Measurements from ENCODE around the gene ZFP30.
A peak's percentile ranks its signal among the peaks of the same experiment; 100 is the strongest.

The ZFP30 gene

GRCh38 chr19:37655301-37655688, at the start of gene ZFP30:
Gene ZFP30 (minus strand): TSS chr19:37655465. CDS start chr19:37647822, 7,643 bp downstream.
- peak; percentile 85 for DNase-seq (ENCODE audit: low read depth, low spot score)
- in situ Hi-C loops (cut with HindIII; ENCODE audit: low sequenced_read_pairs), result no loop called here
- H3K4me3 ChIP-seq (ENCODE audit: low read depth, low read length), result peak within 1 kb of the TSS; percentile 81
- TF ChIP-seq, protein P1, sequence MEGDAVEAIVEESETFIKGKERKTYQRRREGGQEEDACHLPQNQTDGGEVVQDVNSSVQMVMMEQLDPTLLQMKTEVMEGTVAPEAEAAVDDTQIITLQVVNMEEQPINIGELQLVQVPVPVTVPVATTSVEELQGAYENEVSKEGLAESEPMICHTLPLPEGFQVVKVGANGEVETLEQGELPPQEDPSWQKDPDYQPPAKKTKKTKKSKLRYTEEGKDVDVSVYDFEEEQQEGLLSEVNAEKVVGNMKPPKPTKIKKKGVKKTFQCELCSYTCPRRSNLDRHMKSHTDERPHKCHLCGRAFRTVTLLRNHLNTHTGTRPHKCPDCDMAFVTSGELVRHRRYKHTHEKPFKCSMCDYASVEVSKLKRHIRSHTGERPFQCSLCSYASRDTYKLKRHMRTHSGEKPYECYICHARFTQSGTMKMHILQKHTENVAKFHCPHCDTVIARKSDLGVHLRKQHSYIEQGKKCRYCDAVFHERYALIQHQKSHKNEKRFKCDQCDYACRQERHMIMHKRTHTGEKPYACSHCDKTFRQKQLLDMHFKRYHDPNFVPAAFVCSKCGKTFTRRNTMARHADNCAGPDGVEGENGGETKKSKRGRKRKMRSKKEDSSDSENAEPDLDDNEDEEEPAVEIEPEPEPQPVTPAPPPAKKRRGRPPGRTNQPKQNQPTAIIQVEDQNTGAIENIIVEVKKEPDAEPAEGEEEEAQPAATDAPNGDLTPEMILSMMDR (IDR thresholded peaks at IDR 0.05; ENCODE audit: low read depth, low read length), result no peak

GRCh38 chr19:37699057-37699456, 43.8 kb upstream of the ZFP30 start:
- in situ Hi-C loops (cut with HindIII; ENCODE audit: low sequenced_read_pairs), result no loop called here
- TF ChIP-seq, protein P1 (IDR thresholded peaks at IDR 0.05; ENCODE audit: low read depth, low read length), result no peak

DNA sequence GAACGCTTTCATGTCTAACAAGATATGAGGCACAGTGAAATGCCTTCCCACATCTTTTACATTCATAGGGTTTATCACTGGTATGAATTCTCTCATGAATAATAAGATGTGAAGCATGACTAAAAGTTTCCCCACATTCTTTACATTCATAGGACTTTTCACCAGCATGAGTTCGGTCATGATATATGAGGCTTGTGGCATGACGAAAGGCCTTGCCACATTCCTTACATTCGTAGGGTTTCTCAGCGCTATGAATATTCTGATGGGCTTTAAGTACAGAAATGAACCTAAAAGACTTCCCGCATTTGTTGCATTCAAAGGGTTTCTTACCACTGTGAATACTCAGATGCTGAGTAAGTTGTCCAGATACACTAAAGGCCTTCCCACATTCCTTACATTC, 43.0 kb upstream of the ZFP30 start:
- in situ Hi-C loops (cut with HindIII; ENCODE audit: low sequenced_read_pairs), result no loop called here
- no peak overlapping the region for H3K4me3 ChIP-seq (ENCODE audit: low read depth, low read length)
- TF ChIP-seq, protein P1 (IDR thresholded peaks at IDR 0.05; ENCODE audit: low read depth, low read length), result no peak
- no peak for DNase-seq (ENCODE audit: low read depth, low spot score)

More at GRCh38 chr19:37699057-37699456, 43.8 kb upstream of the ZFP30 start:
- no peak overlapping the region for H3K4me3 ChIP-seq (ENCODE audit: low read depth, low read length)
- no peak for DNase-seq (ENCODE audit: low read depth, low spot score)

- TF ChIP-seq, protein P1 (IDR thresholded peaks at IDR 0.05; ENCODE audit: low read depth, low read length), result no peak
- no peak for DNase-seq (ENCODE audit: low read depth, low spot score)
- H3K4me3 ChIP-seq (ENCODE audit: low read depth, low read length), result no peak overlapping the region
- in situ Hi-C loops (cut with HindIII; ENCODE audit: low sequenced_read_pairs), result no loop called here
These were observed 40.1 kb upstream of the ZFP30 start for GRCh38 chr19:37695144-37695899.

DNA sequence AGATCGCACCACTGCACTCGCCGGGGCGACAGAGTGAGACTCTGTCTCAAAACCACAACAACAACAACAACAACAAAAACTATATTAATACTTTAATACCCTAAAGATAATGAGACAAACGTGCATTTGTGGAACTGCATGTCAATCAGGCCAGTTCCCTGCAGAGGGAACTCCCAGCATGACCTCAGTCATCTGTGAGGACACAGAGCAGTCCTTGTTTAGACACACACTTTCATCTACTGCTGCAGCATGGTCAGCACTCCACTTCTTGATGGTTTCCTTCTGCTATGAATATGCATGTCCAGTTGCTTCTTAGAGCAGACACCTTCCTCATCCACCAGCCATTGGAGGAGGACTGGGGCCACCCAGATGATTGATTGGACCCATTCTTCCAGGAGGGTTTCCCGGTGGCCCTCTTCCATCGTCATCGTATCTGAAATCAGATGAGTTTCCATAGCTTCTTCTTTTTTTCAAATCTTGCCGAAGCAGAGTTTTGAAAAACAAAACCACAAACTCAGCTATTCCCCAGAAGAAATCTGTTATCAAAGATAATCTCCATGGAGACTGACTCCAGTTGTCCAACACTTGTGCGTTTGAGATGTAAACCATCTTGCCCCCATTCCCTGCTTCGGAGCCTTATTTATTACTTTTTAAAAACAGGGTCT, 37.8 kb upstream of the ZFP30 start:
- TF ChIP-seq, protein P1 (IDR thresholded peaks at IDR 0.05; ENCODE audit: low read depth, low read length), result no peak

GRCh38 chr19:37691881-37692504, 36.7 kb upstream of the ZFP30 start:
- peak; percentile 86 for DNase-seq (ENCODE audit: low read depth, low spot score)
- H3K4me3 ChIP-seq (ENCODE audit: low read depth, low read length), result peak overlapping the region; percentile 70
- TF ChIP-seq, protein P1 (IDR thresholded peaks at IDR 0.05; ENCODE audit: low read depth, low read length), result no peak
- in situ Hi-C loops (cut with HindIII; ENCODE audit: low sequenced_read_pairs), result no loop called here

More for the DNA sequence above, 37.8 kb upstream of the ZFP30 start:
- no peak for DNase-seq (ENCODE audit: low read depth, low spot score)
- in situ Hi-C loops (cut with HindIII; ENCODE audit: low sequenced_read_pairs), result no loop called here
- H3K4me3 ChIP-seq (ENCODE audit: low read depth, low read length), result no peak overlapping the region

Data from astrocyte of the spinal cord (primary cell).